Motor neuron (in vitro differentiated cells): Measurements from ENCODE around the gene SLC26A3. TPM values are rescaled to one million over a fixed set of nuclear protein-coding genes. Genes with fewer than 3 reads are reported as not detected.
A peak's percentile ranks its signal among the peaks of the same experiment; 100 is the strongest.

Source experiments
- ATAC-seq, 8 experiments: fragments of 200-7000 bp; cut with Tn5 transposase; replicated peaks in 6 of 8; 2 replicates each; pipeline ENCODE4 v1.8.0; 2021; ENCODE audit warnings: mild to moderate bottlenecking in 8 of 8, moderate library complexity in 8 of 8
- H3K27ac ChIP-seq, 2 donors: fragments of 250-450 bp; sonication (Bioruptor Pico); 2 replicates each; pipeline ENCODE4 v1.9.0; 2021; ENCODE audit warnings: antibody characterized with exemption in 2 of 2, mild to moderate bottlenecking in 2 of 2, moderate library complexity in 1 of 2
- H3K4me1 ChIP-seq, 2 donors: fragments of 250-450 bp; sonication (Bioruptor Pico); replicated peaks in 1 of 2; 2 replicates each; pipeline ENCODE4 v1.6.1; 2021; ENCODE audit warnings: antibody characterized with exemption in 2 of 2, mild to moderate bottlenecking in 2 of 2, moderate library complexity in 1 of 2
- H3K4me3 ChIP-seq, 5 donors: fragments of 250-450 bp; sonication (Bioruptor Pico); 2 replicates each; pipeline ENCODE4 v1.9.0; 2021; ENCODE audit warnings: antibody characterized with exemption in 5 of 5, mild to moderate bottlenecking in 5 of 5, moderate library complexity in 4 of 5
- WGBS, 10 experiments: fragments of 450-650 bp; shearing (Covaris generic); methylation state at CpG; one replicate each; pipeline ENCODE4 v1.0.0; 2022; 5-methylcytosine and 5-hydroxymethylcytosine counted together
- in situ Hi-C, 9 experiments: fragments of 400-800 bp; cut with MboI; loops; one replicate each; pipeline ENCODE4 v1.15.0; 2021; ENCODE audit warnings: low sequenced_read_pairs in 9 of 9, low pct_unique_long_range_greater_than_20kb in 2 of 9; ENCODE audit not compliant: unreplicated experiment in 9 of 9
- total RNA-seq, 8 experiments: library from RNA; unstranded; fragments of 300-600 nt; gene quantifications; 2 replicates each; pipeline versions ENCODE4 v1.2.3 to v1.2.4, GENCODE V29; 2022

SLC26A3 gene
- total RNA-seq, 8 experiments from 2014 or later, result 0.05 to 0.21 (median 0.17) TPM; not detected in 5

GRCh38 chr7:107726356-107727130 lies 76.5 kb downstream of the SLC26A3 start:
- ATAC-seq, result no peak
- Histone ChIP-seq H3K4me1 (no peaks in the 10 kb centered on the region), H3K27ac (no peak overlapping the region), H3K4me3 (no peak overlapping the region)
- WGBS, 10 experiments, result 30 to 100% (median 68%) methylated on average over 1 to 3 of the region's 3 CpGs; no CpG with 5 or more reads in 2 of the 10 experiments
- in situ Hi-C loops, result loop anchor here in 4 of 9 experiments (10.0 to 25.0 kb wide), 5 partner anchors 136 to 932 kb away; partner anchors contain the start of genes GPR22 (in 2 of the 4) and BCAP29 (in 1 of the 4)

DNA sequence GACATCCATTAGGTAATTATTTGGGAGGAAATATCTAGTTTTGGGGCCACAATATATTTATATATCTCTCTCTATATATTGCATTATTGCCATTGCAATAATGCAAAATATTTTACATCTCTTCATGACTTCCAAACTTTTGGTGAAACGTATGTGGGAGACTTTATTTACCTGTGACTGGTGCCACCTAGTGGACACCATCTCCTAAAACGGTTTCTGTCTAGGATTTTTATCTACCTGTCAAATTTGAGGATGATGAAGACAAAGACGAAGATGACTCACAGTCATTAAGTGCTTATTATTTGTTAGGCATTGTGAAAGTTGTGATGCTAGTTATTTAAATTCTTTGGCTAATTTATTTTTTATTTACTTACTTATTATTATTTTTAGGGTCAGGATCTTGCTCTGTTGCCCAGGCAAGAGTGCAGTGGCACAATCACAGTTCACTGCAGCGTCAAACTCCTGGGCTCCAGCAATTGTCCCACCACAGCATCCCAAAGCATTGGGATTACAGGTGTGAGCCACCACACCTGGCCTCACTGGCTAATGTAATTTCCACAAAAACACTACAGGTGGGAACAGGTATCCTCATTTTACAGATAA lies 77.8 kb downstream of the SLC26A3 start:
- peak in 1 of 8 experiments; percentile 43 for ATAC-seq
- Histone ChIP-seq H3K4me1 (no peaks in the 10 kb centered on the region), H3K27ac (no peak overlapping the region), H3K4me3 (no peak overlapping the region)
- in situ Hi-C loops, result loop anchor here in 4 of 9 experiments (10.0 to 25.0 kb wide), 5 partner anchors 137 to 930 kb away; partner anchors contain the start of genes GPR22 (in 2 of the 4) and BCAP29 (in 1 of the 4)
- 0 to 80% (median 26%) methylated on average over 1 to 4 of the region's 4 CpGs for WGBS, 10 experiments

- H3K4me3 ChIP-seq, result no peak overlapping the region
- WGBS, 10 experiments, result 75 to 100% (median 92%) methylated on average over 1 to 2 of the region's 2 CpGs; no CpG with 5 or more reads in 3 of the 10 experiments
- H3K4me1 ChIP-seq, result no peaks in the 10 kb centered on the region
- no peak overlapping the region for H3K27ac ChIP-seq
- in situ Hi-C loops, result loop anchor here in 3 of 9 experiments (10.0 to 25.0 kb wide), 4 partner anchors 138 to 928 kb away; partner anchors contain the start of gene BCAP29 (in 1 of the 3)
- no peak for ATAC-seq
Measured at GRCh38 chr7:107723255-107723654, 79.8 kb downstream of the SLC26A3 start.

DNA sequence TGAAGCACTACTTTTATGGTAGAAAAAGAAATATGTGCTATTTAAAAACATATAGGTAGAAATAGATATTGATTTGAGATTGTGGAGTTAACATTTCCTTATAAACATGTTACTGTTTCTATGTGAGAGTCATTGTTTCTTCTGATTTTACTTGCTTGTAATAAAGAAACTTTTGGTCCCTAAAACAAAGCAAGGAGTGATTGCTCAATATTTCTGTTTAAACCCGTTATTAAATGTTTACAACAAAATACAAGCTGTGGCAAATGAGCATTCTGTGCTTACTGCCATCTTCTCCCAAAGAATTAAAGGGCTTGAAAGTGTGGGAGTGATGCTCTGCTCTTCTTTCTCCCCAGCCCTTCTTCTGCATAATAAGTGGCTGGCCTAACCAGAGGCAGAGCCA lies 81.7 kb downstream of the SLC26A3 start:
- in situ Hi-C loops, result loop anchor here in 3 of 9 experiments (10.0 to 25.0 kb wide), 4 partner anchors 136 to 926 kb away; partner anchors contain the start of gene BCAP29 (in 1 of the 3)
- Histone ChIP-seq H3K27ac (no peak overlapping the region), H3K4me3 (no peak overlapping the region), H3K4me1 (no peaks in the 10 kb centered on the region)
- 20 to 83% (median 56%) methylated on average over 1 of the region's 1 CpG; no CpG with 5 or more reads in 3 of the 10 experiments for WGBS, 10 experiments
- ATAC-seq, result no peak

GRCh38 chr7:107718456-107719193 lies 84.4 kb downstream of the SLC26A3 start:
- Histone ChIP-seq H3K27ac (no peak overlapping the region), H3K4me3 (no peak overlapping the region), H3K4me1 (no peaks in the 10 kb centered on the region)
- 70 to 100% (median 82%) methylated on average over 2 to 4 of the region's 4 CpGs for WGBS, 10 experiments
- in situ Hi-C loops, result loop anchor here in 1 of 9 experiments (25.0 kb wide), 1 partner anchor 531 kb away; no protein-coding TSS in a partner anchor
- no peak for ATAC-seq

DNA sequence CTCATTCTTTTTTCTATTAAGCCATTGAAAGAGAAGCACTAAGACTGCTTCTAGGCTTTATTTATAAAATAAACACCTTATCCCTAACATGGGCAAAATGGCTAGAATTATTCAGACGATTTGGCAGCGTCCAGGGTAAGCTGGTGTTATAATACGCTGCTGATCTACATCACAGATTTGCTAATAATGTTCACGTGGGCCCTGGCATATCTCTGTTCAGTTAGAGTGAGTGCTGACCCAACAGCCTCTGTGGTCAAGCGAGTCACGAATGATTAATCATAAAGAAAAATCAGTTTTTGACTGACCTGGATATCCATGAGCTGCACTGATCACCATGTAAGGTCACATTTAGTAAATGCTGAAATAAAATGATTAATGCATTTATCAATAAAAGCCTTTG lies 87.5 kb downstream of the SLC26A3 start:
- in situ Hi-C loops, result loop anchor here in 1 of 9 experiments (25.0 kb wide), 1 partner anchor 528 kb away; no protein-coding TSS in a partner anchor
- no peak for ATAC-seq
- 60 to 100% (median 86%) methylated on average over 2 to 6 of the region's 6 CpGs; no CpG with 5 or more reads in 1 of the 10 experiments for WGBS, 10 experiments
- no peak overlapping the region for H3K4me3 ChIP-seq
- no peaks in the 10 kb centered on the region for H3K4me1 ChIP-seq
- no peak overlapping the region for H3K27ac ChIP-seq

Other genes starting within 250 kb of the SLC26A3 start
- gene COG5, start 239.3 kb downstream of the SLC26A3 start, total RNA-seq, result 10 to 100 TPM; 21.6 to 53.2 (median 35.0) TPM
- gene DUS4L, start 239.3 kb downstream of the SLC26A3 start, total RNA-seq, result 10 to 100 TPM in 6 of 8 experiments, 1 to 10 TPM in 2; 5.9 to 14.2 (median 10.7) TPM
- gene BCAP29, start 223.0 kb downstream of the SLC26A3 start, total RNA-seq, result 10 to 100 TPM; 16.5 to 54.0 (median 28.9) TPM
- under 1 TPM in 5 of 8 experiments, not detected in 3; 0.05 to 0.63 (median 0.47) TPM for gene SLC26A4, start 142.4 kb downstream of the SLC26A3 start, total RNA-seq
- gene CBLL1, start 59.1 kb downstream of the SLC26A3 start, total RNA-seq, result 10 to 100 TPM; 18.3 to 27.6 (median 24.5) TPM
- gene DLD, start 88.0 kb upstream of the SLC26A3 start, total RNA-seq, result 100 to 1,000 TPM in 2 of 8 experiments, 10 to 100 TPM in 6; 43.2 to 115 (median 71.6) TPM
- gene LAMB1, start 199.9 kb upstream of the SLC26A3 start, total RNA-seq, result 100 to 1,000 TPM in 4 of 8 experiments, 10 to 100 TPM in 4; 11.1 to 564 (median 88.7) TPM